MCF 10A (cell line): Measurements from ENCODE around the gene ASIC3. TPM values are rescaled to one million over a fixed set of nuclear protein-coding genes. Genes with fewer than 3 reads are reported as not detected.
"Not testable (repeated sequence)": the region's sequence is repeated elsewhere in the genome, so short reads cannot be mapped to it uniquely, and the experiment has no call there.

Experiments used
- BruUV-seq: library from RNA; stranded (reverse); fragments of 400-500 nt; replicated peaks from 2 replicates; lab custom pipeline; 2021; lab: Mats Ljungman, UMichigan
- CTCF ChIA-PET: fragments of 300-600 bp; sonication (Branson Sonifier 250); formaldehyde crosslinking; extraction: SDS; loops from one replicate; lab custom pipeline; 2021; ENCODE audit warnings: antibody characterized with exemption, inconsistent platforms; lab: Yijun Ruan, JAX
- POLR2A ChIA-PET: fragments of 300-600, 350-650 bp; sonication (Branson Sonifier 250); formaldehyde crosslinking; extraction: SDS; loops from one replicate; lab custom pipeline; 2020; ENCODE audit warnings: antibody characterized with exemption, inconsistent platforms; lab: Yijun Ruan, JAX
- DNase-seq: peaks from one replicate; pipeline ENCODE4 v3.0.0-alpha.2; 2018; ENCODE audit not compliant: unreplicated experiment
- H3K27ac Mint-ChIP-seq: one replicate; pipeline ENCODE4 v1.8.0; 2022; ENCODE audit warnings: mild to moderate bottlenecking, low read depth, mixed read lengths; ENCODE audit not compliant: unreplicated experiment
- H3K27me3 Mint-ChIP-seq: one replicate; pipeline ENCODE4 v1.8.0; 2022; ENCODE audit warnings: mixed read lengths; ENCODE audit not compliant: insufficient read depth, unreplicated experiment
- H3K36me3 Mint-ChIP-seq: one replicate; pipeline ENCODE4 v1.8.0; 2022; ENCODE audit warnings: mild to moderate bottlenecking, moderate library complexity, mixed read lengths; ENCODE audit not compliant: insufficient read depth, unreplicated experiment
- H3K4me1 Mint-ChIP-seq: one replicate; pipeline ENCODE4 v1.8.0; 2022; ENCODE audit warnings: mixed read lengths; ENCODE audit not compliant: insufficient read depth, unreplicated experiment
- H3K4me3 Mint-ChIP-seq: one replicate; pipeline ENCODE4 v1.8.0; 2022; ENCODE audit warnings: mild to moderate bottlenecking, moderate library complexity, mixed read lengths; ENCODE audit not compliant: unreplicated experiment
- H3K9me3 Mint-ChIP-seq: one replicate; pipeline ENCODE4 v1.8.0; 2022; ENCODE audit warnings: mixed read lengths; ENCODE audit not compliant: unreplicated experiment
- intact Hi-C: fragments of 100-400 bp; cut with micrococcal nuclease; formaldehyde crosslinking; loops from 2 replicates; pipeline ENCODE4 v1.14.1; 2022
- total RNA-seq: library from RNA; stranded (reverse); gene quantifications from 2 replicates; pipeline ENCODE4 v1.2.3, GENCODE V29; 2022
- TF ChIP-seq, protein P1 (sequence below): fragments of 200-600 bp; IDR thresholded peaks from one replicate; pipeline ENCODE4 v1.8.0; 2022; ENCODE audit warnings: antibody characterized with exemption, mild to moderate bottlenecking; ENCODE audit not compliant: unreplicated experiment

Gene ASIC3
- total RNA-seq, 1 experiment from 2014 or later: 3.9 TPM

DNA sequence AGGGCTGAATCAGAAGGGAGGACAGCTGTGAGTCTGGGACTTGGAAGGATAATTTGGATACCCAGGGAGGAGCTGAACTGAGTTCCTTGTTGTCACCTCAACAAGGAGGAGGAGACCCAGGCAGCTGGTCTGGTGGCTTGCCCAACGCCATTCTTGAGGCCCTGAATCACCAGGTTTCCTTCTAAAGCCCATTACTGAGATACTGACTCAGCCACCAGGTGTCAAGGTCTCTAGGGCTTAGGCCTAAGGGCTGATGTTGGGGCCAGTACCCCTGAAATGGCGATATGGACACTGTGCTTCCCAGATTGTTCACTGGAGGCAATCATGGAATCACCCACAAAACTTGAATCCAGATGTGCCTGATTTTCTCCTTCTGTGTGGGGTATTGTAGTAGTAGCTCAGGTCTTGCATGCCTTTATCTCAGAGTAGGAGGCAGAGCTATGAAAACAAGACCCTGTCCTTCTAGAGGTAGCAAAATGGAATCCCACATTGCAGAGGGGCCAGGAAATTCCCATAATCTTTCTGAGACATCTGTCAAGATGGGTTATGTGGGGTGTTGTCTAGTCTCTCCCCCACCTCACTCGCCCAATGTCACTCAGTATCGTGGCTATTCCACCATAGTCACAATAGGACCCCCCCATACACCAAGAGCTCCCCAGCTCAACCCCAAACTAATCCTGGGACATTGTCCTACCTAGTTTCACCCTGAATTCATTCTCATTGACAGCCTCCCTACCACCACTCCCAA lies 22.2 kb upstream of the ASIC3 start:
- H3K27ac Mint-ChIP-seq: no peak overlapping the region
- intact Hi-C loops: no loop called here
- no peaks in the 10 kb centered on the region for H3K9me3 Mint-ChIP-seq
- no TSS peak for BruUV-seq
- POLR2A ChIA-PET: interaction anchor here (0.7 to 1.2 kb wide), 3 partner anchors 51 to 547 kb away, joined by 3 to 4 read pairs (median 3); no protein-coding TSS in a partner anchor
- peak; percentile 38 for DNase-seq
- H3K27me3 Mint-ChIP-seq: no peaks in the 10 kb centered on the region
- peaks cover 6% of the 10 kb centered on the region for H3K36me3 Mint-ChIP-seq
- peaks cover 29% of the 10 kb centered on the region for H3K4me1 Mint-ChIP-seq
- TF ChIP-seq, protein P1, sequence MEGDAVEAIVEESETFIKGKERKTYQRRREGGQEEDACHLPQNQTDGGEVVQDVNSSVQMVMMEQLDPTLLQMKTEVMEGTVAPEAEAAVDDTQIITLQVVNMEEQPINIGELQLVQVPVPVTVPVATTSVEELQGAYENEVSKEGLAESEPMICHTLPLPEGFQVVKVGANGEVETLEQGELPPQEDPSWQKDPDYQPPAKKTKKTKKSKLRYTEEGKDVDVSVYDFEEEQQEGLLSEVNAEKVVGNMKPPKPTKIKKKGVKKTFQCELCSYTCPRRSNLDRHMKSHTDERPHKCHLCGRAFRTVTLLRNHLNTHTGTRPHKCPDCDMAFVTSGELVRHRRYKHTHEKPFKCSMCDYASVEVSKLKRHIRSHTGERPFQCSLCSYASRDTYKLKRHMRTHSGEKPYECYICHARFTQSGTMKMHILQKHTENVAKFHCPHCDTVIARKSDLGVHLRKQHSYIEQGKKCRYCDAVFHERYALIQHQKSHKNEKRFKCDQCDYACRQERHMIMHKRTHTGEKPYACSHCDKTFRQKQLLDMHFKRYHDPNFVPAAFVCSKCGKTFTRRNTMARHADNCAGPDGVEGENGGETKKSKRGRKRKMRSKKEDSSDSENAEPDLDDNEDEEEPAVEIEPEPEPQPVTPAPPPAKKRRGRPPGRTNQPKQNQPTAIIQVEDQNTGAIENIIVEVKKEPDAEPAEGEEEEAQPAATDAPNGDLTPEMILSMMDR: no peak
- CTCF ChIA-PET: interaction anchor here (0.8 to 1.3 kb wide), 4 partner anchors 8 to 127 kb away, joined by 3 to 9 read pairs (median 4); no protein-coding TSS in a partner anchor
- no peak overlapping the region for H3K4me3 Mint-ChIP-seq

DNA sequence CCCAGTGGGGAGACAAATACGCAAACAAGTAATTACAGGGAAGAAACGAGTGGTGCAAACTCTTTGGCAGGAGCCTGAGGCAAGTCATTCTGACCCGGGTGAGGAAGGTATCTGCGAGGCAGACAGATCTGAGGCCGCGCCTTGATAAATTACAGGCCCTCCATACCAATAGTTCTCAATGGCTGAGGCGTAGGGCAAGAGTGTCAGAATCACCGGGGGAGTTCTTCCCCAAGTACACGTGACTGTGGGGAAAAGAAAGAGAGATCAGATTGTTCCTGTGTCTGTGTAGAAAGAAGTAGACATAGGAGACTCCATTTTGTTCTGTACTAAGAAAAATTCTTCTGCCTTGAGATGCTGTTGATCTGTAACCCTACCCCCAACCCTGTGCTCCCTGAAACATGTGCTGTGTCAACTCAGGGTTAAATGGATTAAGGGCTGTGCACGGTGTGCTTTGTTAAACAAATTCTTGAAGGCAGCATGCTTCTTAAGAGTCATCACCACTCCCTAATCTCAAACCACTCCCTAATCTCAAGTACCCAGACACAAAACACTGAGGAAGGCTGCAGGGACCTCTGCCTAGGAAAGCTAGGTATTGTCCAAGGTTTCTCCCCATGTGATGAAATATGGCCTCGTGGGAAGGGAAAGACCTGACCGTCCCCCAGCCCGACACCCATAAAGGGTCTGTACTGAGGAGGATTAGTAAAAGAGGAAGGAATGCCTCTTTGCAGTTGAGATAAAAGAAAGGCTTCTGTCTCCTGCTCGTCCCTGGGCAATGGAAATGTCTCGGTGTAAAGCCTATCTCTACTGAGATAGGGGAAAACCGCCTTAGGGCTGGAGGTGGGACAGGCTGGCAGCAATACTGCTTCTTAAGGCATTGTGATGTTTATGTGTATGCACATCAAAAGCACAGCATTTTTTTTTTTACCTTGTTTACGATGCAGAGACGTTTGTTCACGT lies 21.3 kb upstream of the ASIC3 start:
- Mint-ChIP-seq H3K4me3 (peak overlapping the region; percentile 97), H3K27ac (peak overlapping the region; percentile 100), H3K4me1 (peaks cover 29% of the 10 kb centered on the region), H3K36me3 (peaks cover 15% of the 10 kb centered on the region)
- POLR2A ChIA-PET: interaction anchor here (0.6 to 2.6 kb wide), 8 partner anchors 12 to 101 kb away, joined by 3 to 42 read pairs (median 12); partner anchors contain the start of genes CDK5, FASTK and SLC4A2
- H3K27me3 Mint-ChIP-seq, BruUV-seq, H3K9me3 Mint-ChIP-seq, intact Hi-C loops, DNase-seq: not testable (repeated sequence)
- CTCF ChIA-PET: interaction anchor here (0.6 to 1.3 kb wide), 8 partner anchors 9 to 255 kb away, joined by 3 to 9 read pairs (median 3); no protein-coding TSS in a partner anchor

DNA sequence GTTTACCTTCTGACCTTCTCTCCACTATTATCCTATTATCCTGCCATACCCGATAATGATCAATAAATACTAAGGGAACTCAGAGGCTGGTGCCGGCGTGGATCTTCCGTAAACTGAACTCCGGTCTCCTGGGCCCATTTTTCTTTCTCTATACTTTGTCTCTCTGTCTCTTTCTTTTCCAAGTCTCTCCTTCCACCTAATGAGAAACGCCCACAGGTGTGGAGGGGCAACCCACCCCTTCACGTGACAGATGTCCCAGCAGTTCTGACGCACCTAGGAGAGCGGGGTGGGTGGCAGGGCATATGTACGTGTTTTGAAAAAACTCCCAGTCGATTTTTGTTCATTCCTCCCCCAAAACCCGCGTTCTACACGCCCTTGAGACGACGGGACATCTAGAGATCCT lies 20.6 kb upstream of the ASIC3 start:
- H3K27me3 Mint-ChIP-seq, DNase-seq, H3K9me3 Mint-ChIP-seq: not testable (repeated sequence)
- H3K4me1 Mint-ChIP-seq: peaks cover 29% of the 10 kb centered on the region
- POLR2A ChIA-PET: interaction anchor here (0.6 to 2.6 kb wide), 16 partner anchors 9 to 1833 kb away, joined by 3 to 42 read pairs (median 5); partner anchors contain the start of genes AGAP3, ASIC3, CDK5 and FASTK
- CTCF ChIA-PET: interaction anchor here (0.6 to 1.3 kb wide), 14 partner anchors 9 to 1345 kb away, joined by 3 to 9 read pairs (median 3); no protein-coding TSS in a partner anchor
- H3K27ac Mint-ChIP-seq: peak overlapping the region; percentile 100
- intact Hi-C loops: loop anchor here (1.0 to 2.0 kb wide), 4 partner anchors 31 to 84 kb away; partner anchors contain the start of gene FASTK
- peaks cover 18% of the 10 kb centered on the region for H3K36me3 Mint-ChIP-seq
- TSS peak; percentile 96 for BruUV-seq
- H3K4me3 Mint-ChIP-seq: peak overlapping the region; percentile 97

DNA sequence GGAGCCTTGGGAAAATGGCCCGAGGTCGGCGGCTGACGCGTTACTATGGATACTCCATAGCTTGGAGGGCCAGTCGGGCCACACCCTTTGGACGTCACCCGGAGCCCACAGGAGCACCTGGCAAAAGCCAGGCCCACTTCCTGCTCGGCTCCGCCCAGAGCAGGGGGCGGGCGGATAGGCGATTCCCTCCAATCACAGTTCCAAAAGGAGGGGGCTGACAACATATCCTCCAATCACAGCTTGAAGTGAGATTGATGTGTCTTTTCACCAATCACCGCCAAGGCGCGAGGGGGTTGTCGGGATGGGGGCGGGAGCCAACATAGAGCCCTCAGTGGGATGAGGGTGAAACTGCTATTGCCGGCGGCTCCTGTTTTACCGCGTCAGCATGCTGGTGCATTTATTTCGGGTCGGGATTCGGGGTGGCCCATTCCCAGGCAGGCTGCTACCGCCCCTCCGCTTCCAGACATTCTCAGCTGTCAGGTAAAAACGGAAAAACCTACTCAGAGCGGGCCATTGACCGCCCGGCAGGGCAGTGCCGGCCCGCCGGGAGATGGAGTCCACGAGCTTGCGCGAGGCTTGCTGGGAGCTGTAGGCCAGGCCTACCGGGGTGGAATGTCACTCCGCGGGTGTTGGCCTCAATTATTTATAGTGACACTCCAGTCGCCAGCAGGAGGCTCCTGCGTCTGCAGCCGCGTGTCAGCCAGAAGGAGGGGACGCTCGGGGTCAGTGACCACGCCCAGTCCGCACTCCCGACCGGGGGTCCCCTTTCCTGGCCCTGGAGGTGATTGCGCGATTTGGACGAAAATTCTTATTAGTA lies 20.0 kb upstream of the ASIC3 start, which contains the start of gene ABCB8:
Gene ABCB8, plus strand, starts transcription at position 320 of the 817 bp plus-strand sequence. Its CDS starts 66 bp downstream, at position 386.
- POLR2A ChIA-PET: interaction anchor here (0.6 to 2.6 kb wide), 19 partner anchors 9 to 1833 kb away, joined by 3 to 42 read pairs (median 4); partner anchors contain the start of genes AGAP3, ASIC3, CDK5 and FASTK
- CTCF ChIA-PET: interaction anchor here (0.6 to 2.7 kb wide), 19 partner anchors 10 to 1345 kb away, joined by 3 to 12 read pairs (median 3); no protein-coding TSS in a partner anchor

More for the DNA sequence above, 20.0 kb upstream of the ASIC3 start, which contains the start of gene ABCB8:
- H3K36me3 Mint-ChIP-seq: peaks cover 18% of the 10 kb centered on the region
- H3K4me1 Mint-ChIP-seq: peaks cover 29% of the 10 kb centered on the region
- intact Hi-C loops: loop anchor here (1.0 to 2.0 kb wide), 4 partner anchors 30 to 83 kb away; partner anchors contain the start of gene FASTK
- TSS peak; percentile 78 for BruUV-seq
- TF ChIP-seq, protein P1: peak; percentile 37
- peak within 1 kb of the TSS; percentile 97 for H3K4me3 Mint-ChIP-seq
- DNase-seq: peak; percentile 99
- H3K27ac Mint-ChIP-seq: peak within 1 kb of the TSS; percentile 100
- no peaks in the 10 kb centered on the region for H3K27me3 Mint-ChIP-seq
- H3K9me3 Mint-ChIP-seq: no peaks in the 10 kb centered on the region
